ENCODE results near the gene TMEM87B.

The TMEM87B gene

GRCh38 chr2:112141626-112142007 is 86.5 kb downstream of the TMEM87B start:
- no peak overlapping the region for H3K9ac ChIP-seq (ENCODE audit: low read depth, low read length)
- no peak overlapping the region for H3K4me3 ChIP-seq (ENCODE audit: low read depth, low read length)
- H3K4me1 ChIP-seq (ENCODE audit: control insufficient read depth, insufficient read depth, low read length) = no peaks in the 10 kb centered on the region
- H3K9me3 ChIP-seq (ENCODE audit: control insufficient read depth, insufficient read depth, low read length) = no peaks in the 10 kb centered on the region
- no peak overlapping the region for H3K27ac ChIP-seq (ENCODE audit: low read depth, low read length)
- H3K36me3 ChIP-seq (ENCODE audit: control insufficient read depth, insufficient read depth, low read length) = no peaks in the 10 kb centered on the region
- H3K27me3 ChIP-seq (ENCODE audit: control insufficient read depth, insufficient read depth, low read length) = peaks cover 54% of the 10 kb centered on the region

GRCh38 chr2:112142525-112143078 is 87.5 kb downstream of the TMEM87B start:
- no peaks in the 10 kb centered on the region for H3K36me3 ChIP-seq (ENCODE audit: control insufficient read depth, insufficient read depth, low read length)
- H3K4me3 ChIP-seq (ENCODE audit: low read depth, low read length) = no peak overlapping the region
- H3K9me3 ChIP-seq (ENCODE audit: control insufficient read depth, insufficient read depth, low read length) = no peaks in the 10 kb centered on the region
- no peaks in the 10 kb centered on the region for H3K4me1 ChIP-seq (ENCODE audit: control insufficient read depth, insufficient read depth, low read length)
- no peak overlapping the region for H3K9ac ChIP-seq (ENCODE audit: low read depth, low read length)
- peaks cover 44% of the 10 kb centered on the region for H3K27me3 ChIP-seq (ENCODE audit: control insufficient read depth, insufficient read depth, low read length)
- no peak overlapping the region for H3K27ac ChIP-seq (ENCODE audit: low read depth, low read length)

- Histone ChIP-seq H3K9me3 (ENCODE audit: control insufficient read depth, insufficient read depth, low read length) (no peaks in the 10 kb centered on the region), H3K4me1 (ENCODE audit: control insufficient read depth, insufficient read depth, low read length) (no peaks in the 10 kb centered on the region), H3K9ac (ENCODE audit: low read depth, low read length) (no peak overlapping the region), H3K27ac (ENCODE audit: low read depth, low read length) (no peak overlapping the region), H3K36me3 (ENCODE audit: control insufficient read depth, insufficient read depth, low read length) (no peaks in the 10 kb centered on the region), H3K27me3 (ENCODE audit: control insufficient read depth, insufficient read depth, low read length) (peaks cover 39% of the 10 kb centered on the region), H3K4me3 (ENCODE audit: low read depth, low read length) (no peak overlapping the region)
Observed at GRCh38 chr2:112143150-112143549, 88.1 kb downstream of the TMEM87B start.

GRCh38 chr2:112144966-112145365 is 89.9 kb downstream of the TMEM87B start:
- no peaks in the 10 kb centered on the region for H3K9me3 ChIP-seq (ENCODE audit: control insufficient read depth, insufficient read depth, low read length)
- H3K36me3 ChIP-seq (ENCODE audit: control insufficient read depth, insufficient read depth, low read length) = no peaks in the 10 kb centered on the region
- no peaks in the 10 kb centered on the region for H3K4me1 ChIP-seq (ENCODE audit: control insufficient read depth, insufficient read depth, low read length)
- H3K4me3 ChIP-seq (ENCODE audit: low read depth, low read length) = no peak overlapping the region
- H3K9ac ChIP-seq (ENCODE audit: low read depth, low read length) = no peak overlapping the region
- no peak overlapping the region for H3K27ac ChIP-seq (ENCODE audit: low read depth, low read length)
- H3K27me3 ChIP-seq (ENCODE audit: control insufficient read depth, insufficient read depth, low read length) = peaks cover 26% of the 10 kb centered on the region

GRCh38 chr2:112147382-112148168 is 92.5 kb downstream of the TMEM87B start:
- H3K27ac ChIP-seq (ENCODE audit: low read depth, low read length) = no peak overlapping the region
- H3K27me3 ChIP-seq (ENCODE audit: control insufficient read depth, insufficient read depth, low read length) = no peaks in the 10 kb centered on the region
- H3K9me3 ChIP-seq (ENCODE audit: control insufficient read depth, insufficient read depth, low read length) = no peaks in the 10 kb centered on the region

GRCh38 chr2:112148477-112148876 is 93.4 kb downstream of the TMEM87B start:
- H3K4me1 ChIP-seq (ENCODE audit: control insufficient read depth, insufficient read depth, low read length) = no peaks in the 10 kb centered on the region
- H3K9ac ChIP-seq (ENCODE audit: low read depth, low read length) = no peak overlapping the region
- H3K36me3 ChIP-seq (ENCODE audit: control insufficient read depth, insufficient read depth, low read length) = no peaks in the 10 kb centered on the region
- no peak overlapping the region for H3K27ac ChIP-seq (ENCODE audit: low read depth, low read length)
- no peaks in the 10 kb centered on the region for H3K27me3 ChIP-seq (ENCODE audit: control insufficient read depth, insufficient read depth, low read length)
- H3K9me3 ChIP-seq (ENCODE audit: control insufficient read depth, insufficient read depth, low read length) = no peaks in the 10 kb centered on the region
- no peak overlapping the region for H3K4me3 ChIP-seq (ENCODE audit: low read depth, low read length)

More at GRCh38 chr2:112147382-112148168, 92.5 kb downstream of the TMEM87B start:
- Histone ChIP-seq H3K36me3 (ENCODE audit: control insufficient read depth, insufficient read depth, low read length) (no peaks in the 10 kb centered on the region), H3K9ac (ENCODE audit: low read depth, low read length) (no peak overlapping the region), H3K4me3 (ENCODE audit: low read depth, low read length) (no peak overlapping the region), H3K4me1 (ENCODE audit: control insufficient read depth, insufficient read depth, low read length) (no peaks in the 10 kb centered on the region)

- no peak overlapping the region for H3K27ac ChIP-seq (ENCODE audit: low read depth, low read length)
Observed at GRCh38 chr2:112149194-112149593, 94.1 kb downstream of the TMEM87B start.

GRCh38 chr2:112149866-112150435 is 94.9 kb downstream of the TMEM87B start:
- Histone ChIP-seq H3K36me3 (ENCODE audit: control insufficient read depth, insufficient read depth, low read length) (no peaks in the 10 kb centered on the region), H3K27me3 (ENCODE audit: control insufficient read depth, insufficient read depth, low read length) (no peaks in the 10 kb centered on the region), H3K9ac (ENCODE audit: low read depth, low read length) (no peak overlapping the region), H3K4me1 (ENCODE audit: control insufficient read depth, insufficient read depth, low read length) (no peaks in the 10 kb centered on the region), H3K4me3 (ENCODE audit: low read depth, low read length) (no peak overlapping the region), H3K9me3 (ENCODE audit: control insufficient read depth, insufficient read depth, low read length) (no peaks in the 10 kb centered on the region), H3K27ac (ENCODE audit: low read depth, low read length) (no peak overlapping the region)

More at GRCh38 chr2:112149194-112149593, 94.1 kb downstream of the TMEM87B start:
- Histone ChIP-seq H3K4me3 (ENCODE audit: low read depth, low read length) (no peak overlapping the region), H3K36me3 (ENCODE audit: control insufficient read depth, insufficient read depth, low read length) (no peaks in the 10 kb centered on the region), H3K27me3 (ENCODE audit: control insufficient read depth, insufficient read depth, low read length) (no peaks in the 10 kb centered on the region), H3K9ac (ENCODE audit: low read depth, low read length) (no peak overlapping the region), H3K9me3 (ENCODE audit: control insufficient read depth, insufficient read depth, low read length) (no peaks in the 10 kb centered on the region), H3K4me1 (ENCODE audit: control insufficient read depth, insufficient read depth, low read length) (no peaks in the 10 kb centered on the region)

GRCh38 chr2:112150447-112150846 is 95.4 kb downstream of the TMEM87B start:
- H3K9me3 ChIP-seq (ENCODE audit: control insufficient read depth, insufficient read depth, low read length) = no peaks in the 10 kb centered on the region
- no peak overlapping the region for H3K9ac ChIP-seq (ENCODE audit: low read depth, low read length)
- H3K4me1 ChIP-seq (ENCODE audit: control insufficient read depth, insufficient read depth, low read length) = no peaks in the 10 kb centered on the region
- no peaks in the 10 kb centered on the region for H3K27me3 ChIP-seq (ENCODE audit: control insufficient read depth, insufficient read depth, low read length)
- no peak overlapping the region for H3K4me3 ChIP-seq (ENCODE audit: low read depth, low read length)
- H3K36me3 ChIP-seq (ENCODE audit: control insufficient read depth, insufficient read depth, low read length) = no peaks in the 10 kb centered on the region
- H3K27ac ChIP-seq (ENCODE audit: low read depth, low read length) = no peak overlapping the region

GRCh38 chr2:112150851-112151250 is 95.8 kb downstream of the TMEM87B start:
- H3K27ac ChIP-seq (ENCODE audit: low read depth, low read length) = no peak overlapping the region
- no peaks in the 10 kb centered on the region for H3K4me1 ChIP-seq (ENCODE audit: control insufficient read depth, insufficient read depth, low read length)
- H3K9me3 ChIP-seq (ENCODE audit: control insufficient read depth, insufficient read depth, low read length) = no peaks in the 10 kb centered on the region
- H3K36me3 ChIP-seq (ENCODE audit: control insufficient read depth, insufficient read depth, low read length) = no peaks in the 10 kb centered on the region
- H3K4me3 ChIP-seq (ENCODE audit: low read depth, low read length) = no peak overlapping the region
- no peak overlapping the region for H3K9ac ChIP-seq (ENCODE audit: low read depth, low read length)
- no peaks in the 10 kb centered on the region for H3K27me3 ChIP-seq (ENCODE audit: control insufficient read depth, insufficient read depth, low read length)

- Histone ChIP-seq H3K9ac (ENCODE audit: low read depth, low read length) (no peak overlapping the region), H3K4me1 (ENCODE audit: control insufficient read depth, insufficient read depth, low read length) (no peaks in the 10 kb centered on the region), H3K36me3 (ENCODE audit: control insufficient read depth, insufficient read depth, low read length) (no peaks in the 10 kb centered on the region), H3K9me3 (ENCODE audit: control insufficient read depth, insufficient read depth, low read length) (no peaks in the 10 kb centered on the region), H3K27me3 (ENCODE audit: control insufficient read depth, insufficient read depth, low read length) (no peaks in the 10 kb centered on the region), H3K4me3 (ENCODE audit: low read depth, low read length) (no peak overlapping the region), H3K27ac (ENCODE audit: low read depth, low read length) (no peak overlapping the region)
Observed at GRCh38 chr2:112151271-112151670, 96.2 kb downstream of the TMEM87B start.

All from HUES48 (cell line).